Activated CD4-positive, alpha-beta T cell treated with anti-CD3 and anti-CD28 coated beads, Interleukin-2, amount 50 U/mL, for 48 hours (primary cell): ENCODE results near the gene DCTN5.
"Not testable (repeated sequence)": the region's sequence is repeated elsewhere in the genome, so short reads cannot be mapped to it uniquely, and the experiment has no call there.

Source experiments
- DNase-seq, 2 experiments: peaks; one replicate each; pipeline ENCODE4 v3.0.0-alpha.2; 2020

Gene DCTN5

DNA sequence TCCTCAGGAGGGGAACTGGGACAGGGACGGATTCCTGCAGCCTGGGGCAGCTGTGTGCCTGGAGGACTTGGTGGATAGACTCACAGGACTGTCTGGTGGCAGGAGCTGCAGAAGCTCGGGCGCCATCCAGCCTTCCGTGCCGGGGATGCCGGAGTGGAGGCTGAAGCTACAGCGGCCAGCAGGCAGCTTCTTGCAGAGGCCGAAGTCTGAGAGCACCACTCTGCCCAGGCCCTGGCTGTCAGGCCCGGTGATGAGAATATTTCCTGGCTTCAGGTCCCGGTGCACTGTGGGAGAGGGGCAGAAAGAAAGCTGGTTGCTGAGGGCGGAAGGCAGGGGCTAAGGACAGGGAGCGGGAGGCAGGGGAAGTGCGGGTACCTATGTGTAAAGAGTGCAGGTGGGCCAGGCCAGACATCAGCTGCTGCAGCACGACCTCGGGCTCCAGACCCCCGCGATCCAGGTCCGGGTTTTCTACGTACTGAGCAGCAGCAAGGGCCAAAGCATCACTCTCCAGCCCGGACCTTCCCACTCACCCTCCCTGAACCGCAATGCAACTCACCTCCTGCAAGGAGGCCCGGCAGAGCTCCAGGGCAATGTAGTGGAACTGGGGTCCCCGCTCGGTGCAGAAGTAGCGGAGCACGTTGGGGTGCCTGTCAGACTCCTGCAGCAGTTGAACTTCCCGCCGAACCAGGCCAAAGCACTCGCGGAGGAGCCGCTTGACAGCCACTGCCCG, 53.5 kb downstream of the DCTN5 start:
- no peak for DNase-seq

- no peak for DNase-seq
Measured at GRCh38 chr16:23695756-23696155, 54.5 kb downstream of the DCTN5 start.

GRCh38 chr16:23699100-23699499, 57.8 kb downstream of the DCTN5 start:
- DNase-seq = no peak

- DNase-seq = no peak
Measured at GRCh38 chr16:23700093-23700492, 58.8 kb downstream of the DCTN5 start.

GRCh38 chr16:23700509-23700908, 59.2 kb downstream of the DCTN5 start:
- no peak for DNase-seq

- DNase-seq = no peak
Measured at GRCh38 chr16:23701045-23701444, 59.8 kb downstream of the DCTN5 start.

GRCh38 chr16:23702951-23703350, 61.7 kb downstream of the DCTN5 start:
- no peak for DNase-seq

GRCh38 chr16:23704772-23705516, 63.7 kb downstream of the DCTN5 start:
- no peak for DNase-seq

- no peak for DNase-seq
Measured at GRCh38 chr16:23705517-23705902, 64.2 kb downstream of the DCTN5 start.

- no peak for DNase-seq
Measured at GRCh38 chr16:23706439-23706838, 65.2 kb downstream of the DCTN5 start.

DNA sequence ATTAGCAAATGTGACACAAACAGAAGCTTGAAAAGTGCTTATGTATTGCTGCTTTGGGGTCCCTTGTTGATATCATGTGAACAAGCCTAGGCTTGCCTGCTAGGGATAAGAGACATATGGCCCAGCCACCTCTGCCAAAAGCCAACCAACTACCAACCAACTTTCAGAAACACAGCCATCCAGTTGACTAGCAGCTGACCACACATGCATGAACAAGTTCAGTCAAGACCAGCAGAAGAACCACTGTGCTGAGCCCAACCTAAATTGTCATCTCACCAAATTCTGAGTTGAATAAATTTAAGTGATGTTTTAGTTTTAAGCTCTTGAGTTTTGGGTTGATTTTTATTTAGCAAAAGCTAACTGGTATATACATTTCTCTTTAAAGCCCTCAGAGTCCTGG, 68.3 kb downstream of the DCTN5 start:
- DNase-seq = no peak

- DNase-seq = no peak
Measured at GRCh38 chr16:23710008-23710407, 68.7 kb downstream of the DCTN5 start.

GRCh38 chr16:23710504-23710903, 69.2 kb downstream of the DCTN5 start:
- DNase-seq = no peak

DNA sequence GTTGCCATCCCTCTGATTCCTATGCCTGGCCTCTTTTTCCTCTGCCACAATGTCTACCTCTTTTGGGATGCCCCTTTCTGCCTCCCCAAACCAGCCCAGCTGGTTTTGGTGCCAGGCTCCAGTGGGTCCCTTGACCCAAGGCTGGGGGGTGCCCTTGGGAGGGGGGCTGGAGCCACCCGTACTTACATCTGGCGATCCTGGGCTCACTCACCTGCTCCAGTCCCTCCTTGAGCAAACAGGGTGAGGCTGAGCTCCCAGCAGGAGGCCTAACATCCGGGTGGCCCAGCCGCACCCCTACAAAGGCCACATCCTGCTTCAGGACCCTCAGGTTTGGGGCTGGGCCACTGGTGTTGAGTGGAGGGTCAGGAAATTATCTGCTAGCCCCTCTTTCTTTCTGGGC, 70.5 kb downstream of the DCTN5 start:
- no peak for DNase-seq

DNA sequence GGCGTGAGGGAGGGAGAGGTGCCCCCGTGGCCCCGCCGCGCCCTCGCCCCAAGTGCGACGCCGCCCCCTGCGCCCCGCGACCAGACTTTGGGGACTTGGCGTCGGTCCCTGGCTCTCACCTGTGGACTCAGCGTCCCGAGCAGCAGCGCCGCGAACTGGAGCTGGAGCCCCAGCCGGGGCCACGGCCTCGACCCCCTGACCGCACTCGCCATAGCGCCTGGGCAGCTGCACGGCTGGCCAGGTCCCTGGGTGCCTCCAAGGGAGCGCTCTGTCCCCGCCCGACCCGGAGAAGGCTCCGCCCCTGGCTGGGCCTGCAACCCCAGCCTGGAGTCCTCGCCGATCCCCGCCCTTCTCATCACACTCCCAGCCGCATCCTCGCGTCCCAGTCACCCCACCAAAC, 71.7 kb downstream of the DCTN5 start, which contains the start of gene ERN2:
ERN2 (minus strand) TSS at position 247 of the 400 bp plus-strand sequence; CDS start at position 212, 35 bp downstream.
- no peak for DNase-seq

DNA sequence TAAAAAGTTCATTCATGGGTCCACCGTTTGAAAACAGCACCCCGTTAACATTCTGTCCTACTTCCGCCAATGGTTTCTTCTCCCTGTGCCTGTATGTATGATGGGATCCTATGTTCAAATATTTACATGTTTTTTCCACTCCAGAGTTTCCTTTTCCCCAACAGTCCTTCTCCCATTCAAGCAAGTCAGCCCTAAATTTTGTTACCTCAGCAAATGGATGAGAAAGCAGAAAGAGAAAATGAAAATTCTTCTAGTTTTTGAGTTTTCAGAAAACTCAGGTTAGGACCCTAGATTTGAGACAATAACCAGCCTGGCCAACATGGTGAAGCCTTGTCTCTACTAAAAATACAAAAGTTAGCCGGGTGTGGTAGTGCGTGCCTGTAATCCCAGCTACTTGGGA, 75.2 kb downstream of the DCTN5 start:
- no peak for DNase-seq

DNA sequence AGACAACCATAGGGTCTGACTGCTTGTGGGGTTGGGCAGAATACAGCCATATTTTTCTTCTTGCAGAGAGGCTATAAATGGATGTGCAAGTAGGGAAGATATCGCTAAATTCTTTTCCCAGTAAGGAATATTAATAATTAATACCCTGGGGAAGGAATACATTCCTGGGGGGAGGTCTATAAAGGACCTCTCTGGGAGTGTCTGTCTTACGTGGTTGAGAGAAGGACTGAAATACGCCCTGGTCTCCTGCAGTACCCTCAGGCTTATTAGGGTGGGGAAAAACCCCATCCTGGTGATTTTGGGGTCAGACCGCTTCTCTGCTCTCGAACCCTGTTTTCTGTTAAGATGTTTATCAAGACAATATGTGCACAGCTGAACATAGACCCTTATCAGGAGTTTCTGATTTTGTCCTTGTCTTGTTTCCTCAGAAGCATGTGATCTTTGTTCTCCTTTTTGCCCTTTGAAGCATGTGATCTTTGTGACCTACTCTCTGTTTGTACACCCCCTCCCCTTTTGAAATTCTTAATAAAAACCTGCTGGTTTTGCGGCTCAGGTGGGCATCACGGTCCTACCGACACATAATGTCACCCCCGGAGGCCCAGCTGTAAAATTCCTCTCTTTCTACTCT, 81.5 kb downstream of the DCTN5 start:
- not testable (repeated sequence) for DNase-seq

GRCh38 chr16:23724096-23724784, 83.0 kb downstream of the DCTN5 start:
- no peak for DNase-seq

- no peak for DNase-seq
Measured at GRCh38 chr16:23724785-23725131, 83.5 kb downstream of the DCTN5 start.

DNA sequence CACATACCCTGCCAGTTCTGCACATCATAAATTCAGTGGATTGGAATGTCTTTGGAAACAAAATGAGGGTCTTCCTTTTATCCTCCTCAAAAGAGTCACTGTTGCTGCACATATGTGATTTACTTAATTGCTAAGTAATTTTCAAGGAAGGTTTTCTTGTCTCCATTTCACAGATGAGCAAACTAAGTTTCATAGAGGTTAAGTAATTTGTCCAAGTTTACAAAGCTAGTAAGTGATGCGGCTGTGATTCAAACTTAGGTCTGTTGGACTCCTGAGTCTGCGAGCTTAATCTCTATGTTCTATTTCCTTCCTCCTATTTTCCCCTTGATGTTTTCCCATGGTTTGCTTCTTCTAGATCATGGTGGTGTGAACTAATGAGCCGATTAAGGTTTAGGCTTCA, 85.4 kb downstream of the DCTN5 start:
- no peak for DNase-seq
